A172 (cell line): ENCODE data around the gene TJP1. TPM values are rescaled to one million over a fixed set of nuclear protein-coding genes. Genes with fewer than 3 reads are reported as not detected.
"Not testable (repeated sequence)": the region's sequence is repeated elsewhere in the genome, so short reads cannot be mapped to it uniquely, and the experiment has no call there.

Experiments used
- DNase-seq: peaks from one replicate; pipeline ENCODE4 v3.0.0-alpha.2; 2015; ENCODE audit warnings: low spot score
- total RNA-seq: library from RNA; depleted of rRNA; stranded (reverse); fragments of >200 nt; shearing (Covaris generic); gene quantifications from 2 replicates; pipeline ENCODE4 v1.2.3, GENCODE V29; 2014

TJP1 gene
- total RNA-seq, 1 experiment from 2014 or later: 41.7 TPM

DNA sequence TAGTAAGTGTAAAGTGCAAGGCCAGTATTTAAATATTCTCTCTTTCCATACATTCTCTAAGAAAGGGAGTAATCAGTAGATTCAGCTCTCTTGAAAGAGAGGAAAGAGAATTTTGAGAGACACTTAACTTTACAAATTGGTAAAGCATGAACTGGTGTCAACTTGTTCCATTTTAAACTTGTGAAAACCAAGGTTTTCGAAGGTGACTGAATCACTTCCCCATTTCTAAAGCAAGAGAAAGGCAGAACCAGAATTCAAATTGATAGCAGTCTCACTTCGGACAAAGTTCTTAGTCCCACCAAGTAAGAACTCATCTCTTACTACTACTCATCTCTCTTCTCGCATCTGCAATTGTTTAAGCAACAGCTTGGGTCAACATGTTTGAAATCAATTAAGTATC lies 22.4 kb downstream of the TJP1 start:
- DNase-seq: no peak

DNA sequence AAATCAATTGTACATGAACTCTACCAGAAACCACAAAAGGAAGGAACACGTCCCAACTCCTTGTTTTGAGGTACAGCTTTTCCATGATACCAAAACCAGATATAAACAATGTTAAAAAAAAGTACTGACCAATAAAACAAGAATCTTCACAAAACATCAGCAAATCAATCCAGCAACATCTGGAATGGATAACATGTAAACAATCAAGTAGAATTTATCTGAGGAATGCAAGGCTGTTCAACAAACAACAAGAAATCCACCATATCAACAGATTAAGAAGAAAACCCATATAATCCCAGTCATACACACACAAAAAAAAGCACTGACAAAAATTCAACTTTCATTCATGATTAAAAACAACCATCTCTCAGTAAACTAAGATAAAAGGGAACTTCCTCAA lies 26.7 kb downstream of the TJP1 start:
- no peak for DNase-seq

DNA sequence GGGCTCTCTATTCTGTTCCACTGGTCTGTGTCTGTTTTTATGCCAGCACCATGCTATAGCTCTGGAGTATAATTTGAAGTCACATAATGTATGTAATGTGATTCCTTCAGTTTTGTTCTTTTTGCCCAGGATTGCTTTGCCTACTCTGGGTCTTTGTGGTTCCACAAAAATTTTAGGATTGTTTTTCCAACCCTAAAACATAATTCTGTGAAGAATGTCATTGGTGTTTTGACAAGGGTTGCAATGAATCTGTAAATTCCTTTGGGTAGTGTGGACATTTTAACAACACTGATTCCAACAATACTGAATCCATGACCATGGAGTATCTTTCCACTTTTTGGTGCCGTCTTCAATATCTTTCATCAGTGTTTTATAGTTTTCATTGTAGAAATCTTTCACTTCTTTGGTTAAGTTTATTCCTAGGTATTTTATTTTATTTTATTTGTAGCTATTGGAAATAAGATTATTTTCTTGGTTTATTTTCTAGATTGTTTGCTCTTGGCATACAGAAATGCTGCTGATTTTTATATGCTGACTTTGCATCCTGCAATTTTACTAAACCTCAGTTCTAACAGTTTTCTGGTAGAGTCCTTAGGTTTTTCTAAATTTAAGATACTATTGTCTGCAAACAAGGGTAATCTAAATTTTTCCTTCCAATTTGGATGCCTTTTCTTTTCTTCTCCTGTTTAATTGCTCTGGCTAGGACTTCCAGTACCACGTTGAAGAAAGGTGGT lies 29.7 kb downstream of the TJP1 start:
- no peak for DNase-seq

- no peak for DNase-seq
Measured at GRCh38 chr15:29790607-29791006, 31.7 kb downstream of the TJP1 start.

DNA sequence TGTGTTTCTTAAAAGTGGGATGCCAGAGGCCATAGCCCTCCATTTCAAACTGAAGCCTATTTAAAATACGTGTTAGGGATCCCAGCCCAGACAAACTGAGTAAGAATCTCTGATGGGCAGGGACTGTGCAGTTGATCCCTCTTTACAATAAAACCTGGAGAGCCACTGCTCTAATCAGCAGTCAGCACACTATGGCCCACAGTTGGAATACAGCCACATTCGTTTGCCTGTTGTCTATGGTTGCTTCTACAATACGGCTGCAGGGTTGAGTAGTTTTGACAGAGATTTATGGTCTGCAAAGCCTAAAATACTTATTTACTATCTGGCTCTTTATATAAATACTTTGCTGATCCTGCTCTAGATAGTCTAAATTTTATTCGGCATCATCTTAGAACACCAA lies 32.4 kb downstream of the TJP1 start:
- no peak for DNase-seq

DNA sequence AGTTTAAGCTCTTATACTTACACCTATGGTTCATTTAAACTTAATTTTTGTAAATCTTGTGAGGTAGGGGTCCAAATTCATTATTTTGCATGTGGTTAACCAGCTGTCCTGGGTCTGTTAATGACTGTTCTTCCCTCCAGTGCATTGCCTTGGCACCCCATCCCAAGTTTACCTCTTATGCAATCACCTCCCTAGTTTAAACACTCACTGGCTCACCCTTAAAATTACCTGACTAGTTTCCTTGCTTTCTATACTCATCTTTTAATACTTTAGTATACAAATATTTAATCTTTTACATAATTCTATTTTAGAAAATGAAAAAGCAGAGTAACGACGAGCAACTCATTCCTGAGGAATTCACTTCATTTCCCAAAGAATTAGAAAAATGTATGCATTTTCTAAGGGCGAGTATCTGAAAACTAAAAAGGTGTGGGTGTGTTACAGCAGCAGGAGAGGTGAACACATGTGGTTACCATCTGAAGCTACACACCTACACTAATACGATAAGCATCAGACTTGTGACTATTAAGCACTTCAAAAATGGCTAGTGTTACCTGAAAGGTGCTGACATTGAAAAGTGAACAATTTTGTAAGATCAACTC lies 33.7 kb downstream of the TJP1 start:
- no peak for DNase-seq

DNA sequence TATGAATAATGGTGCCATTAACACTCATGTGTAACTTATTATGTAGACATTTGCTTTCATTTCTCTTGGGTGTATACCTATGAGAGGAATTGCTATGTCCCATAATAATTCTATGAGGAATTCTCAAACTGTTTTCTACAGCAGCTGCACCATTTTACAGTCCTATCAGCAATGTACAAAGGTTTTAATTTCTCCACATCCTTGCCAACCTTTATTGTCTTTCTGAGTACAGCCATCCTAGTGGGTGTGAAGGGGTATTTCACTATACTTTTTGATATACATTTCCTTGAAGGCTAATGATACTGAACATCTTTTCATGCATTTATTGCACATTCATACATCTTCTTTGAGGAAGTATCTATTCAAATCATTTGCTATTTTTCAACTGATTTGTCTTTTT lies 34.5 kb downstream of the TJP1 start:
- no peak for DNase-seq

- no peak for DNase-seq
Measured at GRCh38 chr15:29785642-29786041, 36.6 kb downstream of the TJP1 start.

DNA sequence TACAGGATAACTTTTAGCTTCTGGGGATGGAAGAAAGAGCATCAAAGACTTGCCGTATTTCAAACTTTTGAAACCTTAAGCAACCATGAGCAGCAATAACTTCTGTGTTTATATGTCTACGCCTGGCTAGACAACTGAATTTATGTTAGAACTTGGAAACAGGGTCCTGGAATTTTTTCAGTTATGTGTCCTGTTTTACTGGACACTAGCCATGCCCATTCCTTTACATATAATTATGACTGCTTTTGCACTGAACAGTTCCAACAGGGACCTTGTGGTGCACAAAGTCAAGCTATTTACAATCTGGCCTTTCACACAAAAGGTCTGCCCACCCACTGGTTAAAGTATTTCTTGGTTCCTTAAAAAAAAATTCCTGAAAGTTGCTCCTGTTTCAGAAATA lies 37.1 kb downstream of the TJP1 start:
- no peak for DNase-seq

GRCh38 chr15:29784413-29784812 lies 37.9 kb downstream of the TJP1 start:
- DNase-seq: peak; percentile 14

- DNase-seq: not testable (repeated sequence)
Measured at GRCh38 chr15:29782816-29783215, 39.5 kb downstream of the TJP1 start.

- no peak for DNase-seq
Measured at GRCh38 chr15:29778382-29778781, 43.9 kb downstream of the TJP1 start.

DNA sequence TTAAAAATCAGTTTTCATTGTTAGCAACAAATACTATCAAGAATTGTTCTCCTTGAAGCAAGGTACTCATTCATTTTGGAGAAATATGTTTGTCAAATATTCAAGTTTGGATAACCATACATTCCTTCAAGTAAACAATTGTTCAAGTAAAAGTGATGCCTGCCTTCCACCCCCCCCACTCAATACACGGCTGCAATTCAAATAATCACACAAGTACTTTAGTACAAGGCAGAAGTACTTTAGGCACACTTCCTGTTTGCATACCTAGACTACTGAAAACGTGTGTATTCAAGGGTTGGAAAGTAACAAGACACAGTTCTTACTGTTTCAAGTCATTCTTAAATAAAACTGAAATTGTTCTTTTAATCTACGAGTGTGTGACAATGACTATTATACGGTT lies 45.4 kb downstream of the TJP1 start:
- DNase-seq: no peak

- peak; percentile 76 for DNase-seq
Measured at GRCh38 chr15:29774900-29775299, 47.4 kb downstream of the TJP1 start.

DNA sequence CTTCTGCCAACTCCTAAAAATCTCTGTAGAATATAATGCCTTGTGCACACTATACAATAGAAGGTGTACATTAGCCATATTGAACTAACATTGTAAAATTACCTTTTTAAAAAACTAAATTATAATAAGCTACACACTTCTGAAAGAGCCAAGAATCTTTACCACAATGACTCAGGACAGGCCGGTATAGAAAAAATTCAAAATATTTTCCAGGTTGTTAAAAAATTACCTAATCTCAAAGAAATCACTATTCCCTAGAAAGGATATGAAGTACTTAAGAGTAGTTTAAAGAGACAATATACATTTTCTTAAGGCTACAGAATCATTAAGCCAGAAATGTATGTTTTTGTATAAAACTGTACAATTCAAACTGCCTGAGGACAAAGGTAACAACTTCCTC lies 48.5 kb downstream of the TJP1 start:
- peak; percentile 11 for DNase-seq

- no peak for DNase-seq
Measured at GRCh38 chr15:29773000-29773399, 49.3 kb downstream of the TJP1 start.

- peak; percentile 36 for DNase-seq
Measured at GRCh38 chr15:29770796-29771195, 51.5 kb downstream of the TJP1 start.

DNA sequence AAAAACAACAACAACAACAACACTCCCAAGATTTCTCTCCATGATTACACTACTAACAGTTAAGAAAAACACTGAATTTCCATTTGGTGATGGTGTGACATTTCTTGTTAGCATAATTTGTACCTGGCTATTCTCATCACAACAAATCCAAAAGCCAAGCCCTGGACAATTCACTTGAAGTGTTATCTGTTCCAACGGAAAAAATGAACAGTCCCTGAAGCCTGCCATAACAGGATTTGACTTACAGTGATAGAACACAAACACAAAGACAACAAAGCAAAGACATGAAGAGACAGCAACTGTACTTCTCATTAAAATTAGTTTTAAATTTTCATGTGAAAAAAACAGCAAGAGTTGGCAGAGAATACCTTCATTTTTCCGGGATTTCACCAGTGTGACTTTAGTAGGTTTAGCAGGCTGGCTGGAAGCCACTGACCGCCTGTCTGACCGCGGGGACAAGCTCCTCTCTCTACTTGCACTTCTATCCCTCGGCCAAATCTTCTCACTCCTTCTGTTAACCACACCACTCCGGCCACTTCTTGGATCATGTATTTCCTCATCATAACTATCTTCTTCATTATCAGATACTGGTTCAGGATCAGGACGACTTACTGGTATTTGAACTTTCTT lies 56.3 kb downstream of the TJP1 start:
- DNase-seq: no peak

DNA sequence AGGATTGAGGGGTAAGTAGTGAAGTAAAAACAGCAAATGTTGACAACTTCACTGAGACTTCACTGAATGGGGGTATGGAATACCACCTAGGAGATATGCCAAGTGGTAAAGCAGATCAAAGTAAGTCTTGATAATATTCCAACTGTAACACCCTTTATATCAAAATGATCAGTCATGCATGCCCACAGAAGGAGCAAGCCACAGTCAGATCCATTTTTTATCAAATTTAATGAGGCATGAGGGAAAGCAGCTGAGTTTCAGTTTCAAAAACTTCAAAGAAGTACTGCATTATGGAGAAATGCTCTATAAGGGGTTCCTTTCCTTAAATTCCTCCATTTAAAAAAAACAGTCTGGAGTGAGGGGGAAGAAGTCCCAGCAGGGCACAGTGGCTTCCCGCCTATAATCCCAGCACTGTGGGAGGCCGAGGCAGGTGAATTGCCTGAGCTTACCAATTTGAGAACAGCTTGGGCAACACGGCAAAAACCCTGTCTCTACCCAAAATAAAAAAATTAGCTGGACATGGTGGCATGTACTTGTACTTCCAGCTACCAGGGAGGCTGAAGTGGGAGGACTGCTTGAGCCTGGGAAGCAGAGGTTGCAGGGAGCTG lies 56.9 kb downstream of the TJP1 start:
- DNase-seq: no peak

DNA sequence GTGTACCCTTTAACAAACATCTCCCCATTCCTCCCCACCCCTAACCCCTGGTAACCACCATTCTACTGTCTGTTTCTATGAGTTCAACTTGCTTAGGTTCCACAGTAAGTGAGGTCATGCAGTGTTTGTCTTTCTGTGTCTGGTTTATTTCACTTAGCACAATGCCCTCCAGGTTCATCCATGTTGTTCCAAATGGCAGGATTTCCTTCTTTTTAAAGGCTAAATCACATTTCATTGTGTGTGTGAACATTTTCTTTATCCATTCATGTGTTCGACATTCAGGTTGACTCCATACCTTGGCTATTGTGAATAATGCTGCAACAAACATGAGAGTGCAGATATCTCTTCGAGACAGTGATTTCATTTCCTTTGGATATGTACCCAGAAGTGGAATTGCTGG lies 62.7 kb downstream of the TJP1 start:
- DNase-seq: no peak

- no peak for DNase-seq
Measured at GRCh38 chr15:29756358-29757267, 65.7 kb downstream of the TJP1 start.

GRCh38 chr15:29754009-29754408 lies 68.3 kb downstream of the TJP1 start:
- DNase-seq: not testable (repeated sequence)
